ENCODE measurements around the gene DCAF6.

DCAF6 gene

GRCh38 chr1:168100315-168101002, 164.0 kb downstream of the DCAF6 start:
- DNase-seq (ENCODE audit: low read depth, low spot score) = no peak
- Histone ChIP-seq H3K9ac (ENCODE audit: insufficient read length, low read depth) (no peak overlapping the region), H3K4me3 (ENCODE audit: insufficient read length, low read depth) (no peak overlapping the region), H3K27me3 (ENCODE audit: insufficient read depth, insufficient read length) (no peaks in the 10 kb centered on the region), H3K36me3 (ENCODE audit: insufficient read depth, insufficient read length, low read length) (peaks cover 59% of the 10 kb centered on the region), H3K4me1 (ENCODE audit: insufficient read depth, insufficient read length) (no peaks in the 10 kb centered on the region), H3K9me3 (ENCODE audit: insufficient read depth, low read length) (no peaks in the 10 kb centered on the region)
- no peak for TF ChIP-seq SUZ12 (IDR thresholded peaks at IDR 0.05; ENCODE audit: extremely low read depth, insufficient read depth, insufficient read length)
- no peak for TF ChIP-seq ZNF274 (IDR thresholded peaks at IDR 0.05; ENCODE audit: low read depth, low read length)
- no peak for TF ChIP-seq YY1 (IDR thresholded peaks at IDR 0.05; ENCODE audit: insufficient read depth, insufficient read length)

- no peak for DNase-seq (ENCODE audit: low read depth, low spot score)
- peaks cover 52% of the 10 kb centered on the region for H3K36me3 ChIP-seq (ENCODE audit: insufficient read depth, insufficient read length, low read length)
- TF ChIP-seq ZNF274 (IDR thresholded peaks at IDR 0.05; ENCODE audit: low read depth, low read length) (no peak), YY1 (IDR thresholded peaks at IDR 0.05; ENCODE audit: insufficient read depth, insufficient read length) (no peak), SUZ12 (IDR thresholded peaks at IDR 0.05; ENCODE audit: extremely low read depth, insufficient read depth, insufficient read length) (no peak)
- H3K9ac ChIP-seq (ENCODE audit: insufficient read length, low read depth) = no peak overlapping the region
- no peaks in the 10 kb centered on the region for H3K4me1 ChIP-seq (ENCODE audit: insufficient read depth, insufficient read length)
- no peaks in the 10 kb centered on the region for H3K9me3 ChIP-seq (ENCODE audit: insufficient read depth, low read length)
- H3K4me3 ChIP-seq (ENCODE audit: insufficient read length, low read depth) = no peak overlapping the region
- H3K27me3 ChIP-seq (ENCODE audit: insufficient read depth, insufficient read length) = no peaks in the 10 kb centered on the region
Observed at GRCh38 chr1:168101336-168101735, 164.9 kb downstream of the DCAF6 start.

DNA sequence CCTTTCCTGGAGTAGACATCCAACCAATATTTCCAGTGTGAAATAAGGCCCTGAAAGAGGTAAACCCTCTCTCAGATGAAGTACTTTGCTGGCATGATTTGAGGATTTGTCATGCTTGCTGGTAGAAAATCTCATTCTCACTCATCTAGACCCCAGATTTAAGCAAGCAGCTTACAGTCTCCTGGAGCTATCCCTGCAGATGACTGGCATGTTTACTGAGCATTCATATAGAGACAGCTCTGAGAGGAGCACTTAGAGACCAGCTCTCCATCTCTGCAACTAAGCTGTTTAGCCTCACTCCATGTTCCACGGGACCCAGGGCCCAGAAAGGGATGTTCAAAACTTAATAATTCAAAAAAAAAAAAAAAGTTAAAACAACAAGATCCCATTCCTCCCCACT, 166.0 kb downstream of the DCAF6 start:
- Histone ChIP-seq H3K9me3 (ENCODE audit: insufficient read depth, low read length) (no peaks in the 10 kb centered on the region), H3K27me3 (ENCODE audit: insufficient read depth, insufficient read length) (no peaks in the 10 kb centered on the region), H3K4me3 (ENCODE audit: insufficient read length, low read depth) (no peak overlapping the region), H3K9ac (ENCODE audit: insufficient read length, low read depth) (no peak overlapping the region), H3K36me3 (ENCODE audit: insufficient read depth, insufficient read length, low read length) (peaks cover 41% of the 10 kb centered on the region), H3K4me1 (ENCODE audit: insufficient read depth, insufficient read length) (no peaks in the 10 kb centered on the region)
- DNase-seq (ENCODE audit: low read depth, low spot score) = no peak
- TF ChIP-seq ZNF274 (IDR thresholded peaks at IDR 0.05; ENCODE audit: low read depth, low read length) = no peak
- no peak for TF ChIP-seq YY1 (IDR thresholded peaks at IDR 0.05; ENCODE audit: insufficient read depth, insufficient read length)
- no peak for TF ChIP-seq SUZ12 (IDR thresholded peaks at IDR 0.05; ENCODE audit: extremely low read depth, insufficient read depth, insufficient read length)

DNA sequence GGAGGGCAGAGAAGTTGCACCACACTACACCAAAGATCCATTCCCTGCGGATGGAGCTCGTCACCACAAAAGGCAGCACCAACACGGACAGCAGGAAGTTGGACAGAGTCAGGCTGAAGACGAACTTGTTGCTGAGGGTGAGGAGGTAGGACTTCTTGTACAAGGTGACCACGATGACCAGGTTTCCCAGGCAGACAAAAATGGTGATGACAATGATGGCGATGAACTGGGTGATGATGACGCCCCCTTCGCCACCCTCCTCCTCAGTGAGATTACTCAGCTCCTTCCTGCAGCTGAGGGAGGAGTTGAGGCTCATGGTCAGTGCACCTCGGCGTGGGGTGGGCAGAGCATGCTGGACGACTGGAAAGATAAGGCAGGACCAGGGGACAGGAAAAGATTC, 168.1 kb downstream of the DCAF6 start:
- no peak overlapping the region for H3K4me3 ChIP-seq (ENCODE audit: insufficient read length, low read depth)
- no peaks in the 10 kb centered on the region for H3K27me3 ChIP-seq (ENCODE audit: insufficient read depth, insufficient read length)
- TF ChIP-seq SUZ12 (IDR thresholded peaks at IDR 0.05; ENCODE audit: extremely low read depth, insufficient read depth, insufficient read length) (no peak), ZNF274 (IDR thresholded peaks at IDR 0.05; ENCODE audit: low read depth, low read length) (no peak), YY1 (IDR thresholded peaks at IDR 0.05; ENCODE audit: insufficient read depth, insufficient read length) (no peak)
- DNase-seq (ENCODE audit: low read depth, low spot score) = no peak
- no peaks in the 10 kb centered on the region for H3K9me3 ChIP-seq (ENCODE audit: insufficient read depth, low read length)
- H3K36me3 ChIP-seq (ENCODE audit: insufficient read depth, insufficient read length, low read length) = peaks cover 22% of the 10 kb centered on the region
- no peaks in the 10 kb centered on the region for H3K4me1 ChIP-seq (ENCODE audit: insufficient read depth, insufficient read length)
- H3K9ac ChIP-seq (ENCODE audit: insufficient read length, low read depth) = no peak overlapping the region

GRCh38 chr1:168105846-168106245, 169.4 kb downstream of the DCAF6 start:
- H3K27me3 ChIP-seq (ENCODE audit: insufficient read depth, insufficient read length) = no peaks in the 10 kb centered on the region

DNA sequence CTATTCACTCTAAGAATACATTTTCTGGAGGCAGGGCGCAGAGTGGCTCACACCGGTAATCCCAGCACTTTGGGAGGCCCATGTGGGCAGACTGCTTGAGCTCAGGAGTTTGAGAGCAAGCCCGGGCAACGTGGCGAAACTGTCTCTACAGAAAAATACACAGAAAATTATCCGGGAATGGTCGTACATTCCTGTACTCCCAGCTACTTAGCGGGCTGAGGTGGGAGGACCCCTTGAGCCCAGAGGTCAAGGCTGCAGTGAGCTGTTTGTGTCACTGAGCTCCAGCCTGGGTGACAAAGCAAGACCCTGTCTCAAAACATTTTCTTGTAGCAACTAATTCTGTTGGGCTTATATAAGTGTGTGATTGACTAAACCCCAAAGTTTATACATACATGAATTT, 169.8 kb downstream of the DCAF6 start:
- Histone ChIP-seq H3K9me3 (ENCODE audit: insufficient read depth, low read length) (no peaks in the 10 kb centered on the region), H3K27me3 (ENCODE audit: insufficient read depth, insufficient read length) (no peaks in the 10 kb centered on the region), H3K36me3 (ENCODE audit: insufficient read depth, insufficient read length, low read length) (peaks cover 21% of the 10 kb centered on the region), H3K4me3 (ENCODE audit: insufficient read length, low read depth) (no peak overlapping the region), H3K9ac (ENCODE audit: insufficient read length, low read depth) (no peak overlapping the region), H3K4me1 (ENCODE audit: insufficient read depth, insufficient read length) (no peaks in the 10 kb centered on the region)
- TF ChIP-seq YY1 (IDR thresholded peaks at IDR 0.05; ENCODE audit: insufficient read depth, insufficient read length) (no peak), ZNF274 (IDR thresholded peaks at IDR 0.05; ENCODE audit: low read depth, low read length) (no peak), SUZ12 (IDR thresholded peaks at IDR 0.05; ENCODE audit: extremely low read depth, insufficient read depth, insufficient read length) (no peak)
- DNase-seq (ENCODE audit: low read depth, low spot score) = no peak

More at GRCh38 chr1:168105846-168106245, 169.4 kb downstream of the DCAF6 start:
- H3K9ac ChIP-seq (ENCODE audit: insufficient read length, low read depth) = no peak overlapping the region
- H3K9me3 ChIP-seq (ENCODE audit: insufficient read depth, low read length) = no peaks in the 10 kb centered on the region
- no peaks in the 10 kb centered on the region for H3K4me1 ChIP-seq (ENCODE audit: insufficient read depth, insufficient read length)
- peaks cover 21% of the 10 kb centered on the region for H3K36me3 ChIP-seq (ENCODE audit: insufficient read depth, insufficient read length, low read length)
- no peak for DNase-seq (ENCODE audit: low read depth, low spot score)
- TF ChIP-seq ZNF274 (IDR thresholded peaks at IDR 0.05; ENCODE audit: low read depth, low read length) (no peak), SUZ12 (IDR thresholded peaks at IDR 0.05; ENCODE audit: extremely low read depth, insufficient read depth, insufficient read length) (no peak), YY1 (IDR thresholded peaks at IDR 0.05; ENCODE audit: insufficient read depth, insufficient read length) (no peak)
- no peak overlapping the region for H3K4me3 ChIP-seq (ENCODE audit: insufficient read length, low read depth)

GRCh38 chr1:168110896-168111545, 174.5 kb downstream of the DCAF6 start:
- H3K9me3 ChIP-seq (ENCODE audit: insufficient read depth, low read length) = no peaks in the 10 kb centered on the region
- no peak overlapping the region for H3K4me3 ChIP-seq (ENCODE audit: insufficient read length, low read depth)
- H3K36me3 ChIP-seq (ENCODE audit: insufficient read depth, insufficient read length, low read length) = no peaks in the 10 kb centered on the region
- no peaks in the 10 kb centered on the region for H3K4me1 ChIP-seq (ENCODE audit: insufficient read depth, insufficient read length)
- H3K9ac ChIP-seq (ENCODE audit: insufficient read length, low read depth) = no peak overlapping the region
- peak; percentile 65 for DNase-seq (ENCODE audit: low read depth, low spot score)
- TF ChIP-seq SUZ12 (IDR thresholded peaks at IDR 0.05; ENCODE audit: extremely low read depth, insufficient read depth, insufficient read length) (no peak), ZNF274 (IDR thresholded peaks at IDR 0.05; ENCODE audit: low read depth, low read length) (no peak), YY1 (IDR thresholded peaks at IDR 0.05; ENCODE audit: insufficient read depth, insufficient read length) (no peak)
- no peaks in the 10 kb centered on the region for H3K27me3 ChIP-seq (ENCODE audit: insufficient read depth, insufficient read length)
